PC-3 (cell line): ENCODE measurements around the gene DOC2A. TPM values are rescaled to one million over a fixed set of nuclear protein-coding genes. Genes with fewer than 3 reads are reported as not detected.
A peak's percentile ranks its signal among the peaks of the same experiment; 100 is the strongest.
"Not testable (repeated sequence)": the region's sequence is repeated elsewhere in the genome, so short reads cannot be mapped to it uniquely, and the experiment has no call there.

Experiments used
- ATAC-seq: fragments of 200-7000 bp; cut with Tn5 transposase; 2 replicates; pipeline ENCODE4 v1.9.1; 2020; ENCODE audit warnings: mild to moderate bottlenecking, moderate library complexity
- BruUV-seq: library from RNA; stranded (reverse); fragments of 400-500 nt; replicated peaks from 2 replicates; lab custom pipeline; 2021; lab: Mats Ljungman, UMichigan
- CTCF ChIA-PET: fragments of 300-600 bp; sonication (Branson Sonifier 250); formaldehyde crosslinking; loops from one replicate; lab custom pipeline; 2022; ENCODE audit warnings: antibody characterized with exemption; lab: Charles Lee
- POLR2A ChIA-PET: fragments of 300-600 bp; sonication (Branson Sonifier 250); formaldehyde crosslinking; loops from one replicate; lab custom pipeline; 2022; ENCODE audit warnings: antibody characterized with exemption; ENCODE audit not compliant: unreplicated experiment; lab: Charles Lee
- DNase-seq: peaks from one replicate; pipeline ENCODE4 v3.0.0-alpha.2; 2015
- H2AFZ ChIP-seq: fragments of 300-600 bp; sonication (generic); 2 replicates; pipeline ENCODE4 v1.6.0; 2016; ENCODE audit warnings: antibody characterized with exemption, low read length
- H3F3A ChIP-seq: fragments of 300-600 bp; sonication (generic); one replicate; pipeline ENCODE4 v1.6.0; 2017; ENCODE audit warnings: antibody characterized with exemption, low read length, control low read depth, mild to moderate bottlenecking; ENCODE audit not compliant: unreplicated experiment
- H3K27ac ChIP-seq: fragments of 300-600 bp; sonication (generic); 2 replicates; pipeline ENCODE4 v1.5.1; 2016; ENCODE audit warnings: mild to moderate bottlenecking, low read length
- H3K27me3 ChIP-seq: fragments of 300-600 bp; sonication (generic); 2 replicates; pipeline ENCODE4 v1.6.1; 2016; ENCODE audit warnings: low read length, mixed read lengths
- H3K36me3 ChIP-seq: fragments of 300-600 bp; sonication (generic); 2 replicates; pipeline ENCODE4 v1.6.1; 2016; ENCODE audit warnings: low read depth, mixed run types, low read length, mixed read lengths
- H3K4me1 ChIP-seq: fragments of 300-600 bp; sonication (generic); 2 replicates; pipeline ENCODE4 v1.5.1; 2016; ENCODE audit warnings: low read length; ENCODE audit not compliant: insufficient read depth
- H3K4me2 ChIP-seq: fragments of 300-600 bp; sonication (generic); 2 replicates; pipeline ENCODE4 v1.6.0; 2016; ENCODE audit warnings: low read length
- H3K4me3 ChIP-seq: fragments of 300-600 bp; sonication (generic); 2 replicates; pipeline ENCODE4 v1.5.1; 2016; ENCODE audit warnings: mild to moderate bottlenecking, low read length, mixed read lengths
- H3K79me2 ChIP-seq: fragments of 300-600 bp; sonication (generic); 2 replicates; pipeline ENCODE4 v1.6.1; 2017; ENCODE audit warnings: low read length, mixed read lengths
- H3K9ac ChIP-seq: fragments of 300-600 bp; sonication (generic); 2 replicates; pipeline ENCODE4 v1.6.0; 2016; ENCODE audit warnings: mild to moderate bottlenecking, low read length
- H3K9me2 ChIP-seq: fragments of 300-600 bp; sonication (generic); replicated peaks from 2 replicates; pipeline ENCODE4 v1.6.1; 2016; ENCODE audit warnings: mixed run types, low read length, mixed read lengths
- H3K9me3 ChIP-seq: fragments of 300-600 bp; sonication (generic); 2 replicates; pipeline ENCODE4 v1.6.1; 2016; ENCODE audit warnings: low read length, mixed read lengths
- H4K20me1 ChIP-seq: fragments of 300-600 bp; sonication (generic); 2 replicates; pipeline ENCODE4 v1.6.1; 2016; ENCODE audit warnings: low read length, mixed read lengths
- EZH2 ChIP-seq: fragments of 300-600 bp; sonication (generic); IDR thresholded peaks from one replicate; pipeline ENCODE4 v1.6.1; 2017; ENCODE audit warnings: antibody characterized with exemption, mild to moderate bottlenecking, low read length; ENCODE audit not compliant: unreplicated experiment
- EZH2phosphoT487 ChIP-seq: fragments of 300-600 bp; sonication (generic); IDR thresholded peaks from 2 replicates; pipeline ENCODE4 v1.6.1; 2018; ENCODE audit warnings: mild to moderate bottlenecking, antibody characterized with exemption, low read length, borderline replicate concordance
- intact Hi-C: fragments of 100-400 bp; cut with micrococcal nuclease; formaldehyde crosslinking; loops from 2 replicates; pipeline ENCODE4 v1.9.0; 2023
- total RNA-seq: library from RNA; depleted of rRNA; stranded (reverse); fragments of >200 nt; gene quantifications from 2 replicates; pipeline ENCODE4 v1.2.3, GENCODE V29; 2014
- TF ChIP-seq, protein P1 (sequence below): fragments of 300-600 bp; sonication (generic); conservative IDR thresholded peaks from 2 replicates; pipeline ENCODE4 v1.5.1; 2017; ENCODE audit warnings: antibody characterized with exemption, low read depth, mild to moderate bottlenecking, low read length

Gene DOC2A
- total RNA-seq, 1 experiment from 2014 or later = 4.6 TPM

DNA sequence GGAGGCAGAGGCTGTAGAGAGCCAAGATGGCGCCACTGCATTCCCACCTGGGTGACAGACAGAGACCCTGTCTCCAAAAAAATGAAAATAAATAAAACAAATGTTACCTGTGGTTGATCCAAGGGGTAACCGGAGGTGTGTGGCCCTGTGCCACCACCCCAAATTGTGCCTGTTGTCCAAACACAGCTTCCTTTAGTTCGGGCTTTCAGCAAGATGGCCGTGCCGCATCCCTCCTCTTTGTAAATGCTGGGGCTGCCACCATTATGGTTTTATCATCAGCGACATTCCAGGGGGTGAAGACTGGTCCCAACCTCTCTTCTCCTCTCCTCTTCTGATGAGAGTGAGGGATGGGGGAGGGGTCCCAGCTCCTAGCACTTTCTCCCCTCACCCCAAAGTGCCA, 12.1 kb upstream of the DOC2A start, which contains the start of gene C16orf92:
C16orf92 (plus strand) TSS at position 312 of the 400 bp plus-strand sequence. CDS start 143 bp downstream, outside the sequence.
- ChIA-PET POLR2A (no interaction called here), CTCF (no interaction called here)
- H4K20me1 ChIP-seq = no peaks in the 10 kb centered on the region
- no peaks in the 10 kb centered on the region for H3K79me2 ChIP-seq
- H3K4me2 ChIP-seq = no peak within 1 kb of the TSS
- no peaks in the 10 kb centered on the region for H3K36me3 ChIP-seq
- H3K27me3 ChIP-seq = no peaks in the 10 kb centered on the region
- no peaks in the 10 kb centered on the region for H3K4me1 ChIP-seq
- no peak within 1 kb of the TSS for H3K27ac ChIP-seq
- intact Hi-C loops = loop anchor here (5.0 kb wide), 3 partner anchors 161 to 321 kb away; partner anchors contain the start of genes CDIPT and PAGR1
- no peak for TF ChIP-seq EZH2phosphoT487
- no peak for TF ChIP-seq EZH2
- TF ChIP-seq, protein P1, sequence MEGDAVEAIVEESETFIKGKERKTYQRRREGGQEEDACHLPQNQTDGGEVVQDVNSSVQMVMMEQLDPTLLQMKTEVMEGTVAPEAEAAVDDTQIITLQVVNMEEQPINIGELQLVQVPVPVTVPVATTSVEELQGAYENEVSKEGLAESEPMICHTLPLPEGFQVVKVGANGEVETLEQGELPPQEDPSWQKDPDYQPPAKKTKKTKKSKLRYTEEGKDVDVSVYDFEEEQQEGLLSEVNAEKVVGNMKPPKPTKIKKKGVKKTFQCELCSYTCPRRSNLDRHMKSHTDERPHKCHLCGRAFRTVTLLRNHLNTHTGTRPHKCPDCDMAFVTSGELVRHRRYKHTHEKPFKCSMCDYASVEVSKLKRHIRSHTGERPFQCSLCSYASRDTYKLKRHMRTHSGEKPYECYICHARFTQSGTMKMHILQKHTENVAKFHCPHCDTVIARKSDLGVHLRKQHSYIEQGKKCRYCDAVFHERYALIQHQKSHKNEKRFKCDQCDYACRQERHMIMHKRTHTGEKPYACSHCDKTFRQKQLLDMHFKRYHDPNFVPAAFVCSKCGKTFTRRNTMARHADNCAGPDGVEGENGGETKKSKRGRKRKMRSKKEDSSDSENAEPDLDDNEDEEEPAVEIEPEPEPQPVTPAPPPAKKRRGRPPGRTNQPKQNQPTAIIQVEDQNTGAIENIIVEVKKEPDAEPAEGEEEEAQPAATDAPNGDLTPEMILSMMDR = no peak
- DNase-seq (no peak), ATAC-seq (no peak)
- H3K9me2 ChIP-seq = no peaks in the 10 kb centered on the region
- no TSS peak for BruUV-seq
- H2AFZ ChIP-seq = no peak within 1 kb of the TSS
- no peak within 1 kb of the TSS for H3K9ac ChIP-seq
- no peaks in the 10 kb centered on the region for H3K9me3 ChIP-seq
- H3F3A ChIP-seq = no peaks in the 10 kb centered on the region
- H3K4me3 ChIP-seq = no peak within 1 kb of the TSS

DNA sequence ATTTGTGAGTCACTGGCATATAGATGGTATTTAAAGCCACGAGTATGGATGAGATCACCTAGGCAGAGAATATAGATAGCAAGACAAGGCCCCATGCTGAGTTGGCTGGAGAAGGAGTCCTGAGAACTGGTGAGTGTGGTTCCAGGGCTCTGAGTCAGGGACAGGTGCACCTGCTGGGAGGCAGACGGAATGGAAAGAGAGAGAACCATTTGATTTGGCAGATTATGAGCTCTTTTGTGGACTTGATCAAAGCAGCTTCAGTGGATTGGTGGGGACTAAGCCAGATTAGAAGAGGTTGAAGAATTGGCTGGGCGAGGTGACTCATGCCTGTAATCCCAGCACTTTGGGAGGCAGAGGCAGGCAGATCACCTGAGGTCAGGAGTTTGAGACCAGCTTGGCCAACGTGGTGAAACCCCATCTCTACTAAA, 7.9 kb upstream of the DOC2A start:
- Histone ChIP-seq H3K4me3 (no peak overlapping the region), H3F3A (no peaks in the 10 kb centered on the region), H3K27me3 (no peaks in the 10 kb centered on the region), H3K27ac (no peak overlapping the region), H2AFZ (no peak overlapping the region), H3K9me2 (no peaks in the 10 kb centered on the region), H3K79me2 (no peaks in the 10 kb centered on the region), H3K4me2 (no peak overlapping the region), H3K36me3 (no peaks in the 10 kb centered on the region), H3K4me1 (no peaks in the 10 kb centered on the region), H3K9ac (no peak overlapping the region), H4K20me1 (no peaks in the 10 kb centered on the region), H3K9me3 (no peaks in the 10 kb centered on the region)
- DNase-seq = peak; percentile 49
- ChIA-PET CTCF (no interaction called here), POLR2A (no interaction called here)
- intact Hi-C loops = no loop called here
- no peak for ATAC-seq
- BruUV-seq = no TSS peak
- TF ChIP-seq EZH2phosphoT487 = no peak
- TF ChIP-seq EZH2 = no peak
- TF ChIP-seq, protein P1 = no peak

DNA sequence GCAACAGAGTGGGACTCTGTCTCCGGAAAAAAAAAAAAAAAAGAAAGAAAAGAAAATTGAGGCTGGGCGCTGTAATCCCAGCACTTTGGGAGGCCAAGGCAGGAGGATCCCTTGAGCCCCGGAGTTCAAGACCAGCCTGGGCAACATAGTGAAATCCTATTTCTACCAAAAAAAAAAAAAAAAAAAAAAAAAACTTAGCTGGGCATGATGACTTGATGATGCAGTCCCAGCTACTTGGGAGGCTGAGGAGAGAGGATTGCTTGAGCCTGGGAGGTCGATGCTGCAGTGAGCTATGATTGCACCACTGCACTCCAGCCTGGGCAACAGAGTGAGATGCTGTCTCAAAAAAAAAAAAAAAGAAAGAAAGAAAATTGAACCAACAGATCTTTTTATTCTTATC, 7.1 kb upstream of the DOC2A start:
- H3K9me3 ChIP-seq, H3K4me2 ChIP-seq, H4K20me1 ChIP-seq, H2AFZ ChIP-seq, H3K36me3 ChIP-seq, H3F3A ChIP-seq, POLR2A ChIA-PET, ATAC-seq, BruUV-seq, H3K9me2 ChIP-seq, H3K4me1 ChIP-seq, H3K27ac ChIP-seq, H3K9ac ChIP-seq, H3K4me3 ChIP-seq, CTCF ChIA-PET, H3K27me3 ChIP-seq, intact Hi-C loops, DNase-seq, H3K79me2 ChIP-seq: not testable (repeated sequence)
